Measurements from ENCODE around the gene CDC42BPB.

CDC42BPB gene

DNA sequence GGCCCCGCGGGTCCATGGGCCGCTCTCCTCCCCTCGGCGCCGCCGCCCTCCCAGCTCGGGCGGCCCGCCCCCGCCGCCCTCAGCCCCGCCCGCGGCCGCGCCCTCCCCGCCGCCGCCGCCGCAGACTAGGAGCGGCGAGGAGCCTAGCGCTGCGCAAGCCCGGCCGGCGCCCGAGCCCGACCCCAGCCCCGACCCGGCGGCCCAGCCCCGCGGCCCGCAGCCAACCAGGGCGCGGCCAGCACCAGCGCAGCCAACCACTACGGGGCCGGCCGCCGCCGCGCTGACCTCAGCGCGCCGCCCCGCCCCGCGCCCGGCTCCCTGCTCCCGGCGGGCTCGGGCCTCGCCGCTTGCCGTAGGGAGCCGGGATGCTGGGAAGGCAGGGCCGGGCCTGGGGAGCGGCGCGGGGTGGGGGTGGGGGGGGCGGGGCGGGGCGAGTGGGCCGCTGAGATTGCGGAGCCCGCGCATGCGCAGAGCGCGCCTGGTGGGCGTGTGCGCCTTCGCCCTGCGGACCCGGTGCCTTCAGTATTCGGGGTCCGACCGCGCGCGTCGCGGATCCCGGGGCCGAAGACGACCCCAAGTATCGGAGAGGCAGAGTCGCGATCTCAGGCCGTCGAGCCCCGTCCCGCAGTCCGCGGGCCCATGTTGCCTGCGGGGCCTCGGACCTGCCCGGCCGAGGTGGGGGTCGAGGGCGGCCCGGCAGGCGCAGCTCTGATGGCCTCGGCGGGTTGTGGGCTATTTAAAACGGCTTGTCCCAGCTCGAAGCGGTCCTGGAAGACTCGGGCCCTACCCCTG is at the start of gene CDC42BPB:
Gene CDC42BPB, minus strand, starts transcription at position 178 of the 792 bp plus-strand sequence. CDS start 376 bp downstream, outside the sequence.
- peak within 1 kb of the TSS; percentile 69 for H3K4me2 ChIP-seq (ENCODE audit: low read length)
- no peaks in the 10 kb centered on the region for H4K20me1 ChIP-seq (ENCODE audit: control insufficient read depth, insufficient read depth, low read depth, low read length)
- no peaks in the 10 kb centered on the region for H3K36me3 ChIP-seq (ENCODE audit: control insufficient read depth, low read length)
- no peaks in the 10 kb centered on the region for H3K9me3 ChIP-seq (ENCODE audit: control insufficient read depth, insufficient read depth, low read length)
- no peaks in the 10 kb centered on the region for H3F3A ChIP-seq (ENCODE audit: control insufficient read depth, insufficient read depth)
- H3K79me2 ChIP-seq (ENCODE audit: control insufficient read depth, low read length) = no peaks in the 10 kb centered on the region
- TF ChIP-seq EZH2phosphoT487 (IDR thresholded peaks at IDR 0.05; ENCODE audit: borderline replicate concordance, low read length) = no peak
- TF ChIP-seq, protein P1, sequence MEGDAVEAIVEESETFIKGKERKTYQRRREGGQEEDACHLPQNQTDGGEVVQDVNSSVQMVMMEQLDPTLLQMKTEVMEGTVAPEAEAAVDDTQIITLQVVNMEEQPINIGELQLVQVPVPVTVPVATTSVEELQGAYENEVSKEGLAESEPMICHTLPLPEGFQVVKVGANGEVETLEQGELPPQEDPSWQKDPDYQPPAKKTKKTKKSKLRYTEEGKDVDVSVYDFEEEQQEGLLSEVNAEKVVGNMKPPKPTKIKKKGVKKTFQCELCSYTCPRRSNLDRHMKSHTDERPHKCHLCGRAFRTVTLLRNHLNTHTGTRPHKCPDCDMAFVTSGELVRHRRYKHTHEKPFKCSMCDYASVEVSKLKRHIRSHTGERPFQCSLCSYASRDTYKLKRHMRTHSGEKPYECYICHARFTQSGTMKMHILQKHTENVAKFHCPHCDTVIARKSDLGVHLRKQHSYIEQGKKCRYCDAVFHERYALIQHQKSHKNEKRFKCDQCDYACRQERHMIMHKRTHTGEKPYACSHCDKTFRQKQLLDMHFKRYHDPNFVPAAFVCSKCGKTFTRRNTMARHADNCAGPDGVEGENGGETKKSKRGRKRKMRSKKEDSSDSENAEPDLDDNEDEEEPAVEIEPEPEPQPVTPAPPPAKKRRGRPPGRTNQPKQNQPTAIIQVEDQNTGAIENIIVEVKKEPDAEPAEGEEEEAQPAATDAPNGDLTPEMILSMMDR (IDR thresholded peaks at IDR 0.05; ENCODE audit: low read depth, low read length, poor library complexity, severe bottlenecking) = no peak
- peaks cover 13% of the 10 kb centered on the region for H3K4me1 ChIP-seq (ENCODE audit: control insufficient read depth, low read length)
- H3K27me3 ChIP-seq (ENCODE audit: control insufficient read depth, low read length) = peaks cover 61% of the 10 kb centered on the region
- no peaks in the 10 kb centered on the region for H3K9me2 ChIP-seq (replicated peaks; ENCODE audit: control insufficient read depth, low read length)
- H3K4me3 ChIP-seq (ENCODE audit: low read length) = peak within 1 kb of the TSS; percentile 64
- H3K27ac ChIP-seq (ENCODE audit: low read depth, low read length) = no peak within 1 kb of the TSS

- peaks cover 63% of the 10 kb centered on the region for H3K4me1 ChIP-seq (ENCODE audit: control insufficient read depth, low read length)
- peak overlapping the region; percentile 53 for H3K4me2 ChIP-seq (ENCODE audit: low read length)
These were observed 48.3 kb upstream of the CDC42BPB start for GRCh38 chr14:103105580-103106150.

DNA sequence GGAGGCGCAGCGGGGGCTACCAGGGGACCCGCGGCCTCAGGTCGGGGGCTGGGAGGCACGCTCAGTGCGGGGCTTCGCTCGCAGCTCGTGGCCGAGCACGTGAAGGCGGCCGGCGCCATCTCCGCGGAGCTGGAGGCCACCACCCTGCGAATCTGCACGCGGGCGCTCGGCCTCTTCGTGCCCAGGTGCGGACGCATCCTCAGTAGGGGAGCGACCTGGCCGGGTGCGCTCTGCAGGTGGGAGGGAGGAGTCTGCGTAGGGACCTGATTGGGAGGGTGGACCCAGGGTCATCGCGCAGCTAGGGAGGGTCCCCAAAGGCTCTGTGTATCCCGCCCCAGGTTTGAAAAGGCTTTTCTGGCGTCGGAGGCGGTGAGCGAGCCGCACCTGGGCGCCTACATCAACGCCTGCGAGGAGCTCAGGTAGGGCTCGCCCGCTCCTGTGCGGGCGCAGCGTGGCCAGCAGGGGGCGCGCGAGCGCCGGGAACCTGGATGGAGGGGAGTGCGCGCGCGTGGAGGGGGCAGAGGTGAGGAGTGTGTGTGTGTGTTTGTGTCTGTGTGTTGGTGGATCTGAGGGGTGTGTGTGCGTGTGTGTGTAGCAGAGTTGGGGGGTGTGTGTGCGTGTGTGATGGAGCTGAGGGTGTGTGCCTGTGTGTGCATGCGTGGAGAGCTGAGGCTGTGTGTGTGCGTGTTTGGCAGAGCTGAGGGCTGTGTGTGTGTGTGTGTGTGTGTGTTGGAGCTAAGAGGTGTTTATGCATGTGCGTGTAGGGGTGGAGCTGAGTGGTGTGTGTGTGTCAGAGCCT is 47.5 kb upstream of the CDC42BPB start:
- no peaks in the 10 kb centered on the region for H3K9me3 ChIP-seq (ENCODE audit: control insufficient read depth, insufficient read depth, low read length)
- H3K36me3 ChIP-seq (ENCODE audit: control insufficient read depth, low read length) = no peaks in the 10 kb centered on the region
- no peaks in the 10 kb centered on the region for H4K20me1 ChIP-seq (ENCODE audit: control insufficient read depth, insufficient read depth, low read depth, low read length)
- H3K27me3 ChIP-seq (ENCODE audit: control insufficient read depth, low read length) = peaks cover 10% of the 10 kb centered on the region
- peaks cover 63% of the 10 kb centered on the region for H3K4me1 ChIP-seq (ENCODE audit: control insufficient read depth, low read length)
- no peaks in the 10 kb centered on the region for H3K9me2 ChIP-seq (replicated peaks; ENCODE audit: control insufficient read depth, low read length)
- peak overlapping the region; percentile 53 for H3K4me2 ChIP-seq (ENCODE audit: low read length)
- H3K79me2 ChIP-seq (ENCODE audit: control insufficient read depth, low read length) = no peaks in the 10 kb centered on the region
- no peaks in the 10 kb centered on the region for H3F3A ChIP-seq (ENCODE audit: control insufficient read depth, insufficient read depth)
- TF ChIP-seq EZH2phosphoT487 (IDR thresholded peaks at IDR 0.05; ENCODE audit: borderline replicate concordance, low read length) = no peak
- TF ChIP-seq, protein P1 (IDR thresholded peaks at IDR 0.05; ENCODE audit: low read depth, low read length, poor library complexity, severe bottlenecking) = peak; percentile 95
- peak overlapping the region; percentile 18 for H3K4me3 ChIP-seq (ENCODE audit: low read length)
- H3K27ac ChIP-seq (ENCODE audit: low read depth, low read length) = peak overlapping the region; percentile 59

More at GRCh38 chr14:103105580-103106150, 48.3 kb upstream of the CDC42BPB start:
- peaks cover 10% of the 10 kb centered on the region for H3K27me3 ChIP-seq (ENCODE audit: control insufficient read depth, low read length)
- no peaks in the 10 kb centered on the region for H3K79me2 ChIP-seq (ENCODE audit: control insufficient read depth, low read length)
- TF ChIP-seq EZH2phosphoT487 (IDR thresholded peaks at IDR 0.05; ENCODE audit: borderline replicate concordance, low read length) = no peak
- TF ChIP-seq, protein P1 (IDR thresholded peaks at IDR 0.05; ENCODE audit: low read depth, low read length, poor library complexity, severe bottlenecking) = peak; percentile 43
- peak overlapping the region; percentile 18 for H3K4me3 ChIP-seq (ENCODE audit: low read length)
- peaks cover 5% of the 10 kb centered on the region for H3F3A ChIP-seq (ENCODE audit: control insufficient read depth, insufficient read depth)
- no peaks in the 10 kb centered on the region for H4K20me1 ChIP-seq (ENCODE audit: control insufficient read depth, insufficient read depth, low read depth, low read length)
- H3K36me3 ChIP-seq (ENCODE audit: control insufficient read depth, low read length) = no peaks in the 10 kb centered on the region
- no peaks in the 10 kb centered on the region for H3K9me3 ChIP-seq (ENCODE audit: control insufficient read depth, insufficient read depth, low read length)
- no peaks in the 10 kb centered on the region for H3K9me2 ChIP-seq (replicated peaks; ENCODE audit: control insufficient read depth, low read length)
- H3K27ac ChIP-seq (ENCODE audit: low read depth, low read length) = peak overlapping the region; percentile 59

Data from DOHH2 (cell line).